ENCODE measurements around the gene OTUB2.
"Not testable (repeated sequence)": the region's sequence is repeated elsewhere in the genome, so short reads cannot be mapped to it uniquely, and the experiment has no call there.

DNA sequence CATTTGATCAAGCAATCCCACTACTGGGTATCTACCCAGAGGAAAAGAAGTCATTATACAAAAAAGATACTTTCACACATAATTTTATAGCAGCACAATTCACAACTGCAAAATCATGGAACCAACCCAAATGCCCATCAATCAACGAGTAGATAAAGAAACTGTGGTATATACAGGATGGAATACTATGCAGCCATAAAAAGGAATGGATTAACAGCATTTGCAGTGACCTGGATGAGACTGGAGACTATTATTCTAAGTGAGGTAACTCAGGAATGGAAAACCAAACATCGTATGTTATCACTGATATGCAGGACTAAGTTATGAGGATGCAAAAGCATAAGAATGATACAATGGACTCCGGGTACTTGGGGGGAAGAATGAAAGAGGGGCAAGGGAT is 45.9 kb downstream of the OTUB2 start:
- TF ChIP-seq, protein P1, sequence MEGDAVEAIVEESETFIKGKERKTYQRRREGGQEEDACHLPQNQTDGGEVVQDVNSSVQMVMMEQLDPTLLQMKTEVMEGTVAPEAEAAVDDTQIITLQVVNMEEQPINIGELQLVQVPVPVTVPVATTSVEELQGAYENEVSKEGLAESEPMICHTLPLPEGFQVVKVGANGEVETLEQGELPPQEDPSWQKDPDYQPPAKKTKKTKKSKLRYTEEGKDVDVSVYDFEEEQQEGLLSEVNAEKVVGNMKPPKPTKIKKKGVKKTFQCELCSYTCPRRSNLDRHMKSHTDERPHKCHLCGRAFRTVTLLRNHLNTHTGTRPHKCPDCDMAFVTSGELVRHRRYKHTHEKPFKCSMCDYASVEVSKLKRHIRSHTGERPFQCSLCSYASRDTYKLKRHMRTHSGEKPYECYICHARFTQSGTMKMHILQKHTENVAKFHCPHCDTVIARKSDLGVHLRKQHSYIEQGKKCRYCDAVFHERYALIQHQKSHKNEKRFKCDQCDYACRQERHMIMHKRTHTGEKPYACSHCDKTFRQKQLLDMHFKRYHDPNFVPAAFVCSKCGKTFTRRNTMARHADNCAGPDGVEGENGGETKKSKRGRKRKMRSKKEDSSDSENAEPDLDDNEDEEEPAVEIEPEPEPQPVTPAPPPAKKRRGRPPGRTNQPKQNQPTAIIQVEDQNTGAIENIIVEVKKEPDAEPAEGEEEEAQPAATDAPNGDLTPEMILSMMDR (IDR thresholded peaks at IDR 0.05), result not testable (repeated sequence)
- TF ChIP-seq EP300 (IDR thresholded peaks at IDR 0.05), result not testable (repeated sequence)
